ENCODE measurements around the gene DGUOK.

GRCh38 chr2:74002505-74003421 is 76.1 kb downstream of the DGUOK start:
- peak; percentile 40 to 45 for TF ChIP-seq POLR2A (IDR thresholded peaks at IDR 0.05)
- TF ChIP-seq, protein P1, sequence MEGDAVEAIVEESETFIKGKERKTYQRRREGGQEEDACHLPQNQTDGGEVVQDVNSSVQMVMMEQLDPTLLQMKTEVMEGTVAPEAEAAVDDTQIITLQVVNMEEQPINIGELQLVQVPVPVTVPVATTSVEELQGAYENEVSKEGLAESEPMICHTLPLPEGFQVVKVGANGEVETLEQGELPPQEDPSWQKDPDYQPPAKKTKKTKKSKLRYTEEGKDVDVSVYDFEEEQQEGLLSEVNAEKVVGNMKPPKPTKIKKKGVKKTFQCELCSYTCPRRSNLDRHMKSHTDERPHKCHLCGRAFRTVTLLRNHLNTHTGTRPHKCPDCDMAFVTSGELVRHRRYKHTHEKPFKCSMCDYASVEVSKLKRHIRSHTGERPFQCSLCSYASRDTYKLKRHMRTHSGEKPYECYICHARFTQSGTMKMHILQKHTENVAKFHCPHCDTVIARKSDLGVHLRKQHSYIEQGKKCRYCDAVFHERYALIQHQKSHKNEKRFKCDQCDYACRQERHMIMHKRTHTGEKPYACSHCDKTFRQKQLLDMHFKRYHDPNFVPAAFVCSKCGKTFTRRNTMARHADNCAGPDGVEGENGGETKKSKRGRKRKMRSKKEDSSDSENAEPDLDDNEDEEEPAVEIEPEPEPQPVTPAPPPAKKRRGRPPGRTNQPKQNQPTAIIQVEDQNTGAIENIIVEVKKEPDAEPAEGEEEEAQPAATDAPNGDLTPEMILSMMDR (IDR thresholded peaks at IDR 0.05): peak in 3 of 6 experiments; percentile 33 to 42 (median 35)
